Ectodermal cell (in vitro differentiated cells): ENCODE results near the gene SLC25A40. TPM values are rescaled to one million over a fixed set of nuclear protein-coding genes. Genes with fewer than 3 reads are reported as not detected.
"Not testable (repeated sequence)": the region's sequence is repeated elsewhere in the genome, so short reads cannot be mapped to it uniquely, and the experiment has no call there.

Experiments used
- H3K27ac ChIP-seq: 2 replicates; pipeline ENCODE4 v1.7.0; 2013; ENCODE audit warnings: mild to moderate bottlenecking, low read depth, low read length; ENCODE audit not compliant: insufficient read depth, poor library complexity, severe bottlenecking
- H3K27me3 ChIP-seq: 2 replicates; pipeline ENCODE4 v1.7.0; 2013; ENCODE audit warnings: mild to moderate bottlenecking, low read length; ENCODE audit not compliant: insufficient read depth, control insufficient read depth, poor library complexity, severe bottlenecking
- H3K36me3 ChIP-seq: one replicate; pipeline ENCODE4 v1.7.0; 2013; ENCODE audit warnings: low read length; ENCODE audit not compliant: control insufficient read depth, insufficient read depth
- H3K4me1 ChIP-seq: one replicate; pipeline ENCODE4 v1.7.0; 2013; ENCODE audit warnings: low read length; ENCODE audit not compliant: control insufficient read depth, insufficient read depth
- H3K4me3 ChIP-seq: 2 replicates; pipeline ENCODE4 v1.7.0; 2013; ENCODE audit warnings: low read depth, low read length, control low read depth; ENCODE audit not compliant: insufficient read depth
- H3K9me3 ChIP-seq: 2 replicates; pipeline ENCODE4 v1.7.0; 2013; ENCODE audit warnings: mild to moderate bottlenecking, low read length, moderate library complexity; ENCODE audit not compliant: control insufficient read depth
- WGBS, 2 experiments: methylation state at CpG; one replicate each; pipeline ENCODE4 v1.1.7; 2013; ENCODE audit warnings: missing lambda C conversion rate in 2 of 2; 5-methylcytosine and 5-hydroxymethylcytosine counted together
- polyA plus RNA-seq, 4 experiments: library from polyadenylated mRNA; stranded (reverse); fragments of 50-300 nt; gene quantifications; one replicate each; pipeline ENCODE4 v1.2.3, GENCODE V29; 2013

Gene SLC25A40
- 22.9 TPM for polyA plus RNA-seq (2013, experiment 1 of 4)
- 18.9 TPM for polyA plus RNA-seq (2013, experiment 2 of 4)
- 17.6 TPM for polyA plus RNA-seq (2013, experiment 3 of 4)
- 20.8 TPM for polyA plus RNA-seq (2013, experiment 4 of 4)

- 0 to 1% methylated on average over 84 of the region's 84 CpGs for WGBS, 2 experiments
- H3K9me3 ChIP-seq, result no peaks in the 10 kb centered on the region
- peak within 1 kb of the TSS; percentile 70 for H3K4me3 ChIP-seq
- peaks cover 12% of the 10 kb centered on the region for H3K4me1 ChIP-seq
- peak within 1 kb of the TSS; percentile 86 for H3K27ac ChIP-seq
- H3K36me3 ChIP-seq, result peaks cover 12% of the 10 kb centered on the region
- no peaks in the 10 kb centered on the region for H3K27me3 ChIP-seq
Observed at GRCh38 chr7:87876040-87876868, at the start of gene SLC25A40, which contains the start of gene DBF4. SLC25A40 (minus strand) TSS chr7:87876360; CDS start chr7:87858727, 17,633 bp downstream. DBF4 (plus strand) TSS chr7:87876493; CDS start chr7:87876733, 240 bp downstream.

GRCh38 chr7:87922759-87923395 lies 46.7 kb upstream of the SLC25A40 start:
- not testable (repeated sequence) for H3K9me3 ChIP-seq, H3K36me3 ChIP-seq, H3K27ac ChIP-seq, H3K4me3 ChIP-seq, H3K4me1 ChIP-seq, H3K27me3 ChIP-seq
- 93 to 94% methylated on average over 8 of the region's 8 CpGs for WGBS, 2 experiments

- WGBS, 2 experiments, result 81 to 83% methylated on average over 5 of the region's 5 CpGs
- H3K4me3 ChIP-seq, result no peak overlapping the region
- H3K36me3 ChIP-seq, result no peaks in the 10 kb centered on the region
- H3K4me1 ChIP-seq, result no peaks in the 10 kb centered on the region
- H3K27me3 ChIP-seq, result no peaks in the 10 kb centered on the region
- no peak overlapping the region for H3K27ac ChIP-seq
- no peaks in the 10 kb centered on the region for H3K9me3 ChIP-seq
Observed at GRCh38 chr7:87920578-87920977, 44.4 kb upstream of the SLC25A40 start.

GRCh38 chr7:87919875-87920274 lies 43.7 kb upstream of the SLC25A40 start:
- 93 to 94% methylated on average over 6 of the region's 6 CpGs for WGBS, 2 experiments
- Histone ChIP-seq H3K27ac (no peak overlapping the region), H3K9me3 (no peaks in the 10 kb centered on the region), H3K4me3 (no peak overlapping the region), H3K4me1 (no peaks in the 10 kb centered on the region), H3K36me3 (no peaks in the 10 kb centered on the region), H3K27me3 (no peaks in the 10 kb centered on the region)

GRCh38 chr7:87918740-87919139 lies 42.6 kb upstream of the SLC25A40 start:
- 87 to 89% methylated on average over 1 of the region's 1 CpG for WGBS, 2 experiments
- H3K4me1 ChIP-seq, result no peaks in the 10 kb centered on the region
- H3K9me3 ChIP-seq, result no peaks in the 10 kb centered on the region
- no peaks in the 10 kb centered on the region for H3K36me3 ChIP-seq
- H3K27ac ChIP-seq, result no peak overlapping the region
- H3K4me3 ChIP-seq, result no peak overlapping the region
- no peaks in the 10 kb centered on the region for H3K27me3 ChIP-seq

GRCh38 chr7:87912121-87912520 lies 36.0 kb upstream of the SLC25A40 start:
- Histone ChIP-seq H3K9me3 (no peaks in the 10 kb centered on the region), H3K36me3 (peaks cover 5% of the 10 kb centered on the region), H3K4me1 (no peaks in the 10 kb centered on the region), H3K27me3 (no peaks in the 10 kb centered on the region), H3K27ac (no peak overlapping the region), H3K4me3 (no peak overlapping the region)
- WGBS, 2 experiments, result 93 to 96% methylated on average over 4 of the region's 4 CpGs

- not testable (repeated sequence) for H3K4me1 ChIP-seq, H3K4me3 ChIP-seq, H3K27ac ChIP-seq, H3K27me3 ChIP-seq, H3K9me3 ChIP-seq
- 90 to 96% methylated on average over 4 of the region's 4 CpGs for WGBS, 2 experiments
- H3K36me3 ChIP-seq, result peaks cover 11% of the 10 kb centered on the region
Observed at GRCh38 chr7:87908814-87909213, 32.7 kb upstream of the SLC25A40 start.

- H3K4me1 ChIP-seq, H3K4me3 ChIP-seq, H3K27ac ChIP-seq, H3K27me3 ChIP-seq, H3K9me3 ChIP-seq: not testable (repeated sequence)
- WGBS, 2 experiments, result 95 to 100% methylated on average over 2 to 3 of the region's 3 CpGs
- H3K36me3 ChIP-seq, result peaks cover 11% of the 10 kb centered on the region
Observed at GRCh38 chr7:87907136-87907906, 31.2 kb upstream of the SLC25A40 start.

- H3K36me3 ChIP-seq, result peaks cover 21% of the 10 kb centered on the region
- no peak overlapping the region for H3K4me3 ChIP-seq
- no peaks in the 10 kb centered on the region for H3K4me1 ChIP-seq
- WGBS, 2 experiments, result 100% methylated on average over 2 of the region's 2 CpGs
- no peaks in the 10 kb centered on the region for H3K9me3 ChIP-seq
- no peaks in the 10 kb centered on the region for H3K27me3 ChIP-seq
- no peak overlapping the region for H3K27ac ChIP-seq
Observed at GRCh38 chr7:87899255-87899654, 23.1 kb upstream of the SLC25A40 start.

- Histone ChIP-seq H3K36me3 (peaks cover 36% of the 10 kb centered on the region), H3K4me1 (no peaks in the 10 kb centered on the region), H3K27ac (no peak overlapping the region), H3K9me3 (no peaks in the 10 kb centered on the region), H3K27me3 (no peaks in the 10 kb centered on the region), H3K4me3 (no peak overlapping the region)
- 93 to 95% methylated on average over 2 of the region's 2 CpGs for WGBS, 2 experiments
Observed at GRCh38 chr7:87895363-87895762, 19.2 kb upstream of the SLC25A40 start.
